Peyer's patch (tissue), 4 donors: ENCODE results near the gene BICD2.

Experiments
- POLR2A ChIP-seq, 2 donors: fragments of 450-650 bp; IDR thresholded peaks; one replicate each; pipeline ENCODE4 v1.5.1; 2017; ENCODE audit warnings: antibody characterized with exemption in 2 of 2, mild to moderate bottlenecking in 2 of 2, moderate library complexity in 2 of 2
- TF ChIP-seq, protein P1 (sequence below), 6 experiments: fragments of 450-650 bp in 4 of 6; fragments of 200-600 bp in 2 of 6; sonication (generic) in 1 of 6; IDR thresholded peaks; one replicate each; pipeline ENCODE4 v1.5.1; 2017 to 2019; ENCODE audit warnings: antibody characterized with exemption in 6 of 6, mild to moderate bottlenecking in 3 of 6, moderate library complexity in 1 of 6

- TF ChIP-seq, protein P1, sequence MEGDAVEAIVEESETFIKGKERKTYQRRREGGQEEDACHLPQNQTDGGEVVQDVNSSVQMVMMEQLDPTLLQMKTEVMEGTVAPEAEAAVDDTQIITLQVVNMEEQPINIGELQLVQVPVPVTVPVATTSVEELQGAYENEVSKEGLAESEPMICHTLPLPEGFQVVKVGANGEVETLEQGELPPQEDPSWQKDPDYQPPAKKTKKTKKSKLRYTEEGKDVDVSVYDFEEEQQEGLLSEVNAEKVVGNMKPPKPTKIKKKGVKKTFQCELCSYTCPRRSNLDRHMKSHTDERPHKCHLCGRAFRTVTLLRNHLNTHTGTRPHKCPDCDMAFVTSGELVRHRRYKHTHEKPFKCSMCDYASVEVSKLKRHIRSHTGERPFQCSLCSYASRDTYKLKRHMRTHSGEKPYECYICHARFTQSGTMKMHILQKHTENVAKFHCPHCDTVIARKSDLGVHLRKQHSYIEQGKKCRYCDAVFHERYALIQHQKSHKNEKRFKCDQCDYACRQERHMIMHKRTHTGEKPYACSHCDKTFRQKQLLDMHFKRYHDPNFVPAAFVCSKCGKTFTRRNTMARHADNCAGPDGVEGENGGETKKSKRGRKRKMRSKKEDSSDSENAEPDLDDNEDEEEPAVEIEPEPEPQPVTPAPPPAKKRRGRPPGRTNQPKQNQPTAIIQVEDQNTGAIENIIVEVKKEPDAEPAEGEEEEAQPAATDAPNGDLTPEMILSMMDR (IDR thresholded peaks at IDR 0.05) = no peak
- no peak for TF ChIP-seq POLR2A (IDR thresholded peaks at IDR 0.05)
These were observed 43.4 kb upstream of the BICD2 start for GRCh38 chr9:92807757-92808725.
